Head of caudate nucleus (tissue), 42 donors: ENCODE measurements around the gene STEAP2.

Source experiments
- DNase-seq, 42 donors: peaks; one replicate each; pipeline versions ENCODE4 v3.0.0 to v3.0.0-alpha.2; 2020 to 2021; ENCODE audit warnings: mixed read lengths in 7 of 42
- intact Hi-C: fragments of 100-400 bp; cut with DNase I; formaldehyde crosslinking; loops from one replicate; pipeline ENCODE4 v1.15.0; 2022

STEAP2 gene

DNA sequence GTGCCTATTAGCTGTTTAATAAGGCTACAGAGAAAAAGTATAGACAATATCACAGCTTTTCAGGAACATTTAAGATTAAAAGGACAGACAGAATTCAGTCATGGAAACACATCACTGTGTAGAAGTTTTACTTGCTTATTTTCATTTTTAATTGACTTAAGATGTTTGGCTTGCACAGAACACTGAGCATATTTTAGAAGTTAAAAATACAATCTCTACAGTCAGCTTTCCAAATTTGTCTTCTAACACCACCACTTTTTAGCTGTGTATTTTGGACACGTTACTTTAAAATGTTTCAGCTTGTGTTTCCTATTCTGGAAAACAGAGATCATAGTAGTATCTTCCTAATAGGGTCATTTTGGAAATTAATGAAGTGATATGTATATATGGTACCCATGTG lies 45.2 kb downstream of the STEAP2 start:
- intact Hi-C loops = no loop called here
- no peak for DNase-seq

DNA sequence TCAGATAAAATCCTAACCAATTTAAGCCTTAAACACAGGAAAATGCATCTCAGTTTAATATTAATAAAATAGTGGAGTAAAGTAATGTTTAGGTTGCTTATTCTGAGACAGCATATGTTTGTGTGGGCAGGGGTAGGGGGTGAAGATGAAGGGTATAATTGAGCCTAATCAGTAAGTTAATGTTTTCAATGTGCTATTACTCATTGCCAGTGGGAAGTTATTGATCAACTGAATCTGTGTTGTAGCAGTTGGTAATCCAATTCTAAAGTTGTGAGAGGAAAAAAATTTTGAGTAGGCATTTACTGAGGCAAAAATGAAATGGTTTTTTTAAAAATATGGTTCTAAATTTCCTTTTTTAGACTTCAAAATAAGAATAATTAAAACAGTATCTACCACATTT lies 49.9 kb downstream of the STEAP2 start:
- intact Hi-C loops = loop anchor here (5.0 kb wide), 1 partner anchor 109 kb away; the partner anchor contains the start of gene STEAP1
- no peak for DNase-seq

DNA sequence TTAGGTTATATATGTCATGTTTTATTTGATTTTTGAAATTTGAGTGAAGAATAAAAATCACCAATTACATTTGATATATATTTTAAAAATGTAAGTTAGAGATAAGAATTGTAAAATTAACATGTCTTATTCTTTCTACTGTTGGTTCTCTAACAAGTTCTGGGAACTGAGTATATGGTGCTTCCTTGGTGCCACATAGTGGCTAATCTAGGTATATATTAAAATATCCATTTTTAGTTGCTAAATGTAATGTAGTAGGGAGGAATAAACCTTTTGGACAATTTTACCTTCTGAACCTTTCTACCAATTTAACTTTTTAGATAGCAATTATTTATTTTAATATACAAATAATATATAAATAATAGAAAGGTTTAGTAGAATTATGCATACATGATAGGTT lies 50.9 kb downstream of the STEAP2 start:
- DNase-seq = no peak
- intact Hi-C loops = loop anchor here (5.0 kb wide), 1 partner anchor 110 kb away; the partner anchor contains the start of gene STEAP1

DNA sequence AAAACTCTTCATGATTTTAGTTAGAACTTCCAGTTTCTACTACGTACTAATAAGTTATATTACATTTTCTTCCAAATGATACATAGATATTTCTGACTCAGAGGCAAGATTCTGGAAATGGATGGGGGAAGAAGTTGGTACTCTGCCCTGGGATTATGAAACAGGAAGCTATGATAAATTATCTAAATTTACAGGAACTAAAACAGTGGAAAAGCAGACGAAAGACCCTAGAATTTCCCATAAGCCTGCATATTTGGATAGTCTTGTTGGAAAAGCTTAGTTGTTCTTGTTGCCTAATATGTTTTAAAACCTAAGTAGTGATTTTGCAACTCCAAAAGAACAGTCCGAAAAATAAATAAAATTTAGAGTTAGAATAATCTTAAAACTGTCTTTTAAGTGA lies 55.3 kb downstream of the STEAP2 start:
- intact Hi-C loops = no loop called here
- DNase-seq = no peak

DNA sequence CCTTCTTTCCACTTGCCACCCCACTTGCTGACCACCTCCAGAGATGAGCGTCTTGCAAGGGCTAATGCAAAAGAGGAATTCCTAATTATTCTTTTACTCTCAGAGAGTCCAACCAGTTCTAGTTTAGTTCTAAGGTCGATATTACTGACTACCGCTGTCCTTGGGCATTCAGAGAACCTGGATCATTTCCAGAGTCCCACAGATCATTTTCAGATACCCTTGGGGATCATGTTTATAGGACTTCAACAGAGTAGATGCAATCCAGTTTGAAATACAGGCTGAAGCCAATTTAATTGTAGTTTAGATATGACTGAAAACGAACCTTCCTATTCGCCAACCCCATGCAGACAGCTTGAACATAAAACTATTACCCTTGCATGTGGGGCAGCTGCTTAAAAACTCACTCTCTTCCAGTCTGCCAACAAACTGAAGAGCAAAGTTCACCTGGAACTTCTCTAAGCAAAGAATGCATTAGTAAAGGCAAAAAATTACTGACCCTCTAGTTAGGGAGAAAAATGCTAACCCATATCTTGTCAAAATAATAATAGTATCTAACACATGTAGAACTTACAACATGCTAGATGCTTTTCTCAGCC lies 55.8 kb downstream of the STEAP2 start:
- no peak for DNase-seq
- intact Hi-C loops = no loop called here

DNA sequence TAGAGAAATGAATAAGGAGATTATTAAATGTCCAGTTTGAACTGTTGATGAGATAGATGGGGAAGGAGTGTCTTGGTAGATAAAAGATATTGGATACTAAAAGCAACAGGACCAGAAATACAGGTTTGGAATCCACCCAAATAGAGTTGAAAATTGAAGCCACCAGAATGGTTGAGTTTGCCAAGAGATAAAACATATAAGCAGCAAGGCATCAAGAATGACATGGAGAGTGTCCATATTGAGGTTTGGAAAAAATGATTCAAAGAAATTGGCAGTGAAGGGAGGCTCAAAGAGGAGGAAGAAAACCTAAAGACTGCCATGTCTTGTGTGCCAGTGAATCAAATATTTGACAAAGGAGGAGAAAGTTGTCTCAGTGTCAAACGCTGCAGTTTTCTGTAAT lies 57.6 kb downstream of the STEAP2 start:
- DNase-seq = no peak
- intact Hi-C loops = no loop called here

DNA sequence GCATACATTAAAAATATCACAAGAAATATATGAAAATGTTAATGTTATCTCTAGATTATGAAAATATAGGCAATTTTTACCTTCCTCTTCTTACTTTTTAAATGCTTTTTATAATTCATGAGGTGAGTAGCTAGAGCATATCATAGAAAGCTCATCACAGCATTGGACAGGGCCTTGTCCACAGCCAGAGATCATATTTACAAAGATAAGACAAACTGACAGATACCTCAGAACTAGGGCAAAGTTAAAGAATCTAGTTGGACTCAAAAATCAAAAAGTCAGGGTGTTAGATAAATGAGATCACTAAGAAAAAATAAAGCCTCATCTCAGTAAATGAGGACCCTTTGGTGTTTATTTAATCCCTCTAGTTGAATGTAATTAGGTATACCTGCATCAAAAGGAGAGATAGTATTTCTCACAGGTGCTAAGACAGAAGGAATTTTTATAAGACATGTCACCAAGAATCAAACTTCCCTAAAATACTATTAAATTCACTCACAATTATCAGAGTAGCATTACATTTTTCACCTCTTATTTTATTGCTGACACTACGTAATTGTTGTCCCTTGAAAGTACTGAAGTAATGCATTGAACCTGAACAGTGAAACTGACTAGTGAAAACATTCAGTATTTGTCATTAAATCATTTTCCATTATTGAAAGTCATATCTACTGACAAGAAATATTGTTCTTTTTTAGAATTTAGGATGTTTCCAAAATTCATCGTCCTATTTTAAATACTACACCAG lies 59.1 kb downstream of the STEAP2 start:
- no peak for DNase-seq
- intact Hi-C loops = no loop called here

DNA sequence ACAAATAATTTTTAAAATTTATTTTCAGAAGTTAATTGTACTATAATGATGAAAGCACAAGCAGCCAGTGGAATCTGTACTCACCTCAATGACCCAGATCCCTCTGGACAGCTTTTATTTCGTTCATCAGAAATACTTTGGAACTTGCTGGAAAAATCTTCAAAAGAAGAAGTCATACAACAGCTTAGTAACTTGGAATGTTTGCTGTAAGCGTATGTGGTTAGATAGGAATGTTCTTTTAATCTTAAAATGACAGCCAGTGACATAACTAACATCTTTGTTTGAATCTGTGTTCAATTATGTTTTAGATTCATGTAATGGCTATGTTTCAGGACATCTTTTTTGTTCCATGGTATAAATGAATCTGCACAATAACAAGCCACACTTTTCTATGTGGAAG lies 60.2 kb downstream of the STEAP2 start:
- no peak for DNase-seq
- intact Hi-C loops = no loop called here

DNA sequence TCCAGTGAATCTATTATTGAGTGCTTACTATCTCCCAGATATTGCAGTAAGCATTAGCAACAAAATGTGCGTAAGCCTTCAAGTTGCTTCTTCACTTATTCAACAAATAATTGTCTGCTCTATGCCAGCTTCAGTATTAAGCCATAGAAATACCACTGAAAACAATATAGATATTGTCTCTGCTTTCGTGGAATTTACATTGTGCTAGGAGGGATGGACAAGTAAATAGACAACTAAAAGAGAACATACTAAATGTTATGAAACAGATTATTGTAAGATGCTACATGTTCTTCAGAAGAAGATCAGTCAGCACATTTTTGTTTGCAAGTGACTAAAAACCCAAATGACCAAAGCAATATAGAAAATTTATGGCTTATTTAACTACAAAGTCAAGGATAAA lies 60.7 kb downstream of the STEAP2 start:
- intact Hi-C loops = no loop called here
- DNase-seq = no peak

DNA sequence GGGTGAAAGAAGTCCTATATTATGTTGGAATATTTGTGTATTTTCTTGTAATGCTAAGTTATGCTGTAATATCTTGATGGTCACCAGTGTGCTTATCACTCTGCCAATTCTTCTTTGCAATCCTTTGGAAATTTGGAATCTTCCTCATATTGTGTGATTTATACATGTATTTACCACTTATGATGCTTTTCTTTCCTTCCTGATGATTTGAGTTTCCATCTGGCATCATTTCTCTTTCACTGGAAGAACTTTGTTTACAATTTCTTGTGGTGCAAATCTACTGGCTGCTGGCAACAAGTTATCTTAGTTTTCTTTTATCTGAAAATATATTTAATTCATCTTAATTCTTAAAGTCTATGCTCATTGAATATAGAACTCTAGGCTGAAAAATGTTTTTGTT lies 62.6 kb downstream of the STEAP2 start:
- intact Hi-C loops = no loop called here
- DNase-seq = no peak

DNA sequence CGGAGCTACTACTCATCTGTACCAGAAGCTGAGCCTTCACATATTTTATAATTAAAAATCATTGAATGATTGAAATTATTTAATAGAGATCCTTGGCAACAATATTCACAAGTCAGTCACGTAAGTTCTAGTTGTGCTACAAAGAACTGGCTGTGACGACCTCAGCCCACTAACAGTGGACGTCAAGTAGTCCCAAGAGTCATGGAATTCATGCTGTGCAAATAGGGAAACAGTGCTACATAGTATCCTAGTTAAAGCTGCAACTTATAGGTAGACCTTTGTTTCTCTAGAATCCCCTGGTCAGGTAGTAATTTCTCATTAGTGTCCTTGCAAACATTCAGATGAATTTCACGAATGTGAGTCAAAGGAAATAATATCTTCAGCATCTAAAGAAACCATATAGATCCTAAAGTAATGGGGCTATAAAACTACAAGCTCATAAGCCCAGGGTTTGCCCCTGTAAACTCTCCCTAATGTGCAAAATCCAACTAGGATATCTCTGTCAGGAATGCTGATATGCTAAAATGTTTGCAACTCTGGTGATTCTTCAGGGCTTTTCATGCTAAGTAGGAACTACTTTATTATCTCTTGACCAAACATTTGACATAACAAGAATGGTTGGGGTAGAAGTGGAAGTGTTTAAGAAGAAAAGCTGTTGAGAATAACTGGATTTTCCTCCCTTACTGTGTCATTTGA lies 64.6 kb downstream of the STEAP2 start:
- intact Hi-C loops = no loop called here
- no peak for DNase-seq
